Rectal smooth muscle tissue (tissue), 1 donor: ENCODE measurements around the gene RPS8.
"Not testable (repeated sequence)": the region's sequence is repeated elsewhere in the genome, so short reads cannot be mapped to it uniquely, and the experiment has no call there.

Source experiments
- H3K27ac ChIP-seq: one replicate; pipeline ENCODE4 v1.7.0; 2013; ENCODE audit warnings: low read depth, low read length, inconsistent platforms
- H3K27me3 ChIP-seq: one replicate; pipeline ENCODE4 v1.7.0; 2013; ENCODE audit warnings: low read length; ENCODE audit not compliant: control insufficient read depth, insufficient read depth
- H3K36me3 ChIP-seq: one replicate; pipeline ENCODE4 v1.7.0; 2013; ENCODE audit warnings: low read length; ENCODE audit not compliant: control insufficient read depth, insufficient read depth
- H3K4me1 ChIP-seq: one replicate; pipeline ENCODE4 v1.7.0; 2013; ENCODE audit warnings: low read length; ENCODE audit not compliant: control insufficient read depth, insufficient read depth
- H3K4me3 ChIP-seq: one replicate; pipeline ENCODE4 v1.7.0; 2013; ENCODE audit warnings: low read length
- H3K9ac ChIP-seq: one replicate; pipeline ENCODE4 v1.7.0; 2013; ENCODE audit warnings: low read length

RPS8 gene

DNA sequence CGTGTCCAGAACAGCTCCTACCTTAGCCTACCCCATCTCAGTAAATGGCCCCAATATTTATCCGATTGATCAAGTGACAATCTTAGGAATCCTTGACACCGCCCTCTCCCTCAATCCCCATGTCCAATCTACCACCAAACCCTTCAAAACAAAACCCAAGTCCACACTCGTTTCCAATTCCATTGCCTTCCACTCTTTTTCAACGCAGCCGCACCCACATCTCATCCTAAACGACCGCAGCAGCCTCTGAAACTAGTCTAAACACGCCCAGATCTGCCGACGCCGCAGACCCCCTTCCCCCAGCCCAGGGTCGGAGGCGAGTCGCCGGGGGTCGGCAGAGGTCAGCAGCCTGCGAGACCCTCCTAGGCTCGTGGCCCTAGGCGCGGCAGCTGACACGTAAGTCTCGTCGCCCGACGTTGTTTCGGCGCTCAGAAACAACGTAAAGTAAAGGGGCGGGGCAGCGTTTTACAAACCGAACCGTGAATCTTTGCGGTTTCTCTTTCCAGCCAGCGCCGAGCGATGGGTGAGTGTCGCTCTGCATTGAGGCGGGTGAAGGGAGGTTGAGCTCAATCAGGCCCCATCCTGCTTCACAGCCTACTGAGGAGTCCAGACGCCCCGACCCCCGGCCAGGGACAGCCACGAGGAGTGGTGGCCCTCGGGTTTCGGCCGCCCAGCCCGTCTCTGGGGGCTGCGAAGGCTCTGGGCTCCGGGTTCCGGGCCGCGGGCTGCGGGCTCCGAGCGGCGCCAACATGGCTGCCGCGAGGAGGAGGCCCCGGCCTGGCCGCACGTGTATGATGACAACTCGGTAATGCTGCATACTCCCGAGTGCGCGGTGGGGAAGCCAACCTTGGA is at the start of gene RPS8:
TSS of gene RPS8 (plus strand) at position 463 of the 852 bp plus-strand sequence. CDS start at position 520, 57 bp downstream.
- H3K4me1 ChIP-seq: peaks cover 2% of the 10 kb centered on the region

DNA sequence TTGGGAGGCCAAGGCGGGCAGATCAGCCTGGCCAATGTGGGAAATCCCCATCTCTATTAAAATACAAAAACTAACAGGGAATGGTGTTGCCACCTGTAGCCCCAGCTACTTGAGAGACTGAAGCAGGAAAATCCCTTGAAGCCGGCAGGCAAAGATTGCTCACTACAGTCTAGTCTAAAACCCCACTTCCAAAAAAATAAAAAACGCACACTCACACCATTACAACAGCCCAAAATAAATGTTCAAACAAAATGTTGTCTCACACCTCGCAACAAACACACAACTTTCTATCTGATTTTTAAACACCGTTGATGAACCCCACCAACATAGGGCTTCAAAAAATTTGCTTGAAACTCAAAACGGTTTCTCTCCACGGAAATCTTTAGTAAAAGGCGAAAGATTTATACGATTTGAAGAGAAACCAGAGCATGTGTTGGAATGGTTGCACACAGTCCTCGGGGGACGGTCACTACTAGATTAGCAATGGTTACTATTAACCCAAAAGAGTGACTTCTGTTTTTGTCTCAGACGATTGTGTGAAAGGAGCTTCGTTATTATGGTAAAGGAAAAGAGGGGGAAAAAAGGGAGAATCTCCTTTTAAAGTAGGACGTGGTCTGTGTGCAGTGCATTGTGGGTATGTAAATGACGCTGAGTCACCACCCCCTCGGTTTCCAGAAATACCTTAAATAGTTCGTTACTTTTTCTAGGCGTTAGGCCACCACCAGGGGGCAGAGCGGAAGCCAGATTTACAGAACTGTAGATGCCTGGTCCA is 44.4 kb upstream of the RPS8 start, which contains the start of gene RNU5D-1:
TSS of gene RNU5D-1 (minus strand) at position 430 of the 772 bp plus-strand sequence.
- no peaks in the 10 kb centered on the region for H3K36me3 ChIP-seq
- no peak within 1 kb of the TSS for H3K9ac ChIP-seq
- no peaks in the 10 kb centered on the region for H3K27me3 ChIP-seq
- H3K27ac ChIP-seq: peak within 1 kb of the TSS; percentile 82
- H3K4me3 ChIP-seq: peak within 1 kb of the TSS; percentile 32
- H3K4me1 ChIP-seq: peaks cover 4% of the 10 kb centered on the region

More for the DNA sequence above, at the start of gene RPS8:
- Histone ChIP-seq H3K27me3 (no peaks in the 10 kb centered on the region), H3K27ac (peak within 1 kb of the TSS; percentile 100), H3K9ac (peak within 1 kb of the TSS; percentile 99), H3K36me3 (peaks cover 7% of the 10 kb centered on the region), H3K4me3 (peak within 1 kb of the TSS; percentile 81)

DNA sequence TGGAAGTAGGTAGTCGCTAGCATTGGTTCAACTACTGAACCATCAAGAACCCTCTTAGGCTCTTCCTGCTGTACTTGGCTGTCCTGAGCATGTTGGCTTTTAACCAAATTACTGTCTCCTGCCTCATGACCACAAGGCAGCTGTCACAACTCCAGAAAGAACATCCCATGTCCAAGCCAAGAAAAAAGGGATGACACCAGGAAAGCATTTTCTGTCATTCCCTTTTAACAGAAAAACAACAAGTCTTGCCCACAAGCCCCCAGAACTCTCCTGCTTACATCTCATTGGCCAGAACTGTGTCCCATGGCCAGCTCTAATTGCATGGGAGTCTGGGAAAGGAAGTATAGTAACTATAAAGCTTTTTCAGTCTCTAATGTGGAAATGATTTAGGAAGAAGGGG is 42.0 kb upstream of the RPS8 start:
- Histone ChIP-seq H3K27me3 (no peaks in the 10 kb centered on the region), H3K27ac (no peak overlapping the region), H3K9ac (no peak overlapping the region), H3K36me3 (no peaks in the 10 kb centered on the region), H3K4me1 (peaks cover 4% of the 10 kb centered on the region), H3K4me3 (no peak overlapping the region)

DNA sequence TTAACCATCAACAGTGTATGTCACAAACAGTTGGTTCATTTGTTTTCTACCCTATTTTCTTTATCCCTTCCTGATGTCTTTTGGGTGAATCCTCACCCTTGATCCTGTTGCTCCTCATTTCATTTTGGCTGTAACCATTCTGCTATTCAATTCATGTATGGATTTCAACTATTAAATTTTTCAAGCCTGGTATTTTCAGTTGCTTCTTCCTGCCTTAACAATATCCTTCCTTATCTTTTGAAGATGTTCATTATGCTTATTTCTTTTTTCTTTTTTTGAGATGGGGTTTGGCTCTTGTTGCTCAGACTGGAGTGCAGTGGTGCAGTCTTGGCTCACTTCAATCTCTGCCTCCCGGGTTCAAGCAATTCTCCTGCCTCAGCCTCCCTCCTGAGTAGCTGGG is 41.6 kb upstream of the RPS8 start:
- H3K27me3 ChIP-seq: no peaks in the 10 kb centered on the region
- peaks cover 4% of the 10 kb centered on the region for H3K4me1 ChIP-seq
- H3K27ac ChIP-seq: no peak overlapping the region
- H3K36me3 ChIP-seq: no peaks in the 10 kb centered on the region
- H3K9ac ChIP-seq: no peak overlapping the region
- H3K4me3 ChIP-seq: no peak overlapping the region

DNA sequence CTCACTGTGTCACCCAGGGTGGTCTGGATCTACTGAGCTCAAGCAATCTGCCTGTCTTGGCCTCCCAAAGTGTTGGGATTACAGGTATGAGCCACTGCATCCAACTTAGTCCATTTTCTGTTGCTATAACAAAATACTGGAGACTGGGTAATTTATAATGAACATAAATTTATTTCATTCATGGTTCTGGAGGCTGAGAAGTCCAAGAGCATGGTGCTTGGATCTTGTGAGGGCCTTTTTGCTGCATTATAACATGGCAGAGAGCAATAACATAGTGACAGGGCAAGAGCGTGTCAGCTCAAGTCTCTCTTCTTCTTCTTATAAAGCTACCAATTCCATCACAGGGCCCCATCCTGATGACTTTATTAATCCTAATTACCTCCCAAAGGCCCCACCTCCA is 39.3 kb upstream of the RPS8 start:
- H3K4me3 ChIP-seq: no peak overlapping the region

DNA sequence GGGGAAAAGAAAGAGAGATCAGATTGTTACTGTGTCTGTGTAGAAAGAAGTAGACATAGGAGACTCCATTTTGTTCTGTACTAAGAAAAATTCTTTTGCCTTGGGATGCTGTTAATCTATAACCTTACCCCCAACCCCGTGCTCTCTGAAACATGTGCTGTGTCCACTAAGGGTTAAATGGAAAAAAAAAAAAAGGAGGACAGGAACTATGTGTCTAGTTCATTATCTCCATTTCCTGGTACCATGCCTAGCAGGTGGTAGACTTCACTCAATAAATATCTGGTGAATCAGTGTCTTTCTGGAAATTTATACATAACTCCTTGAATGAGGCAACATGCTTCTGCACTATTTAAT is 36.4 kb upstream of the RPS8 start:
- Histone ChIP-seq H3K27ac (peak overlapping the region; percentile 86), H3K4me3 (peak overlapping the region; percentile 66)
- not testable (repeated sequence) for H3K4me1 ChIP-seq, H3K27me3 ChIP-seq, H3K36me3 ChIP-seq, H3K9ac ChIP-seq

More for the DNA sequence above, 39.3 kb upstream of the RPS8 start:
- Histone ChIP-seq H3K4me1 (peaks cover 4% of the 10 kb centered on the region), H3K27ac (no peak overlapping the region), H3K9ac (no peak overlapping the region), H3K27me3 (no peaks in the 10 kb centered on the region), H3K36me3 (no peaks in the 10 kb centered on the region)

DNA sequence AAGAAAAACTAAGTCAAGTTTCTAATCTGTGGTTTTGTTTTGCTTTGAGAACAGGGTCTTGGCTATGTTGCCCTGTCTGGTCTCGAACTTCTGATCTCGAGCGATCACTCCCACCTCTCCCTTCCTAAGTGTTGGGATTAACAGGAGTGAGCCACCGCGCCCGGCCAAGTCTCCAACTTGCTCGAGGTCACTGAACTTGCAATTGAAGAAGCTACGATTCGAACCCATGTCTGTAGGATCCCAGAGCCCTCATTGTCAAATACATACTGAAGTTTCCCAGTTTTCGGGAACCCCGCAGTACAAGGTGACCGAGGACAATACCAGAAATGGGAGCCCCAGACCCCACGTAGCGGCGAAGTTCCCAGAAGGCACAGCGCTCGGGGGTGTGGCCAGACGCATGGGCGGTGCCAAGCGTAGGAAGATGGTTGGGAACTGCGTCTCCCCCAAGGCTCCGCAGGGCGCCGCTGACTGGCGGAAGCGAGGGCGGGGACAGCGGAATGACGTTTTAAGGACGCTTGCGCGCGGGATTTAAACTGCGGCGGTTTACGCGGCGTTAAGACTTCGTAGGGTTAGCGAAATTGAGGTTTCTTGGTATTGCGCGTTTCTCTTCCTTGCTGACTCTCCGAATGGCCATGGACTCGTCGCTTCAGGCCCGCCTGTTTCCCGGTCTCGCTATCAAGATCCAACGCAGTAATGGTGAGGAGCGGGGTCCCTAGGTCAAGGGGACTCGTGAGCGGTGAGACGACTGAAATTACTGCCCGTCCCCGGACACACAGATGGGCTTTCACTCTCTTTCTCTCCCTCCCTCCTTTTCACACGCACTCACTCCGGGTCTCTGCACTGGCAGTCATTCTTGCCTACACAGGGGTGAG is 35.8 kb upstream of the RPS8 start, which contains the start of gene KIF2C:
TSS of gene KIF2C (plus strand) at position 531 of the 872 bp plus-strand sequence. CDS start at position 627, 96 bp downstream.
- Histone ChIP-seq H3K27ac (peak within 1 kb of the TSS; percentile 86), H3K4me3 (peak within 1 kb of the TSS; percentile 73), H3K9ac (peak within 1 kb of the TSS; percentile 58), H3K4me1 (peaks cover 4% of the 10 kb centered on the region), H3K36me3 (no peaks in the 10 kb centered on the region), H3K27me3 (no peaks in the 10 kb centered on the region)

DNA sequence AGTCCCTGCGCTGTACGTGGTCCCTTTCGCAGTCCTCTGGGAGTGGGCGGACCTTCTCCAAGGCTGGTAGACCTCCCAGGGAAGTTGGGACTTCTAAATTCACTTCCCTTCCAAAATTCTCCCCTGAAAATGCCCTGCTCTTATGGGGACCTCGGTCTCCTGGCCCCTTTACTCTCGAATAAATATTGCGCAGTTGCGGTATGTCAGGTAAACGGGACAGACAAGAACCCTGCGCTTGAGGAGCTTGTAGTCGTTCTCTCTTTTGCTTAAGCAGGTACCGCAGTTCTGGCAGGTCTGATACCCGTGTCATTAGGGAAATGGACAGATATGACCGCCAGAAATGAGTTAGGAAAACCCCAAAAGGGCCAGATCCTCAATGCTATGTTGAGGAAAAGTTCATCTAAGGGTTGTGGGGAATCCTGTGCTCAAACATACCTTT is 35.1 kb upstream of the RPS8 start:
- Histone ChIP-seq H3K27ac (no peak overlapping the region), H3K9ac (peak overlapping the region; percentile 58)

DNA sequence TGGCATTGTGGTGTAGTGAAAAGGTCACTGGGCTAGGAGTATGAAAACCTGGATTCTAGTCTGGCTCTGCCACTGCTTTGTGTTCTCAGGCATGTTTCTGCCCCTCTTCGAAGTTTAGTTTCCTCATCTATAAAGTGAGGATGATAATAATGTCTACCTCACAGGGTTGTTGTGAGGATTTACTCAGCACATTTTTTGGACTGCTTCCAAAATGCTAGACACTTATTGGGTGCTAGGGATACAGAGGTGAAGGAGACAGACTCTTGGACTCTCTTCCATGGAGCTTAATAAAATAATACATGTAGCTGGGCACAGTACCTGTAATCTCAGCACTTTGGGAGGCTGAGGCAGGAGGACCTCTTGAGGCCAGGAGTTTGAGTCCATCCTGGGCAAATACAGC is 32.1 kb upstream of the RPS8 start:
- no peak overlapping the region for H3K27ac ChIP-seq
- H3K4me3 ChIP-seq: no peak overlapping the region
- H3K4me1 ChIP-seq: peaks cover 4% of the 10 kb centered on the region

More for the DNA sequence above, 35.1 kb upstream of the RPS8 start:
- Histone ChIP-seq H3K36me3 (no peaks in the 10 kb centered on the region), H3K4me1 (peaks cover 4% of the 10 kb centered on the region), H3K4me3 (peak overlapping the region; percentile 73), H3K27me3 (no peaks in the 10 kb centered on the region)

DNA sequence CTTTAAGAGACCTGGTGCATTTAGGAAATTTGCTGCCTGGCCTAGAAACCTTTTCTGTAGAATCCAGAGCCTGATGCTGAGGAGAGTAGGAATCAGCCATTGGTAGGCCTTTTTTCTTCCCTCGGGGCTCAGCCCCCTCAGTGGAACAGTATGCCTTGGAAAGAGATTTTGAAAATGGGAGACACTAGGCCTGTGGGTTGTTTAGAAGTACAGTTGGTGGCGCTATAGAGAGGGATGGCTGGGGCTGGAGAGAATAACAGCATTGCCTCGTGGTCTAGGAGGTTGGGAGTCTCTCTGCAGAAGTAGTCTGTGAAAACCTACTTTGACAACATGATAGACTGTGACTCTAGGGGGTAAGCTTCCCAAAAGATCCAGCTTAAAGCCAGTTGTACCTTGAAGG is 27.5 kb upstream of the RPS8 start:
- H3K4me3 ChIP-seq: no peak overlapping the region
- no peaks in the 10 kb centered on the region for H3K36me3 ChIP-seq
- no peak overlapping the region for H3K9ac ChIP-seq
- H3K27me3 ChIP-seq: no peaks in the 10 kb centered on the region
- no peaks in the 10 kb centered on the region for H3K4me1 ChIP-seq
- H3K27ac ChIP-seq: no peak overlapping the region

More for the DNA sequence above, 32.1 kb upstream of the RPS8 start:
- no peaks in the 10 kb centered on the region for H3K36me3 ChIP-seq
- H3K9ac ChIP-seq: no peak overlapping the region
- H3K27me3 ChIP-seq: no peaks in the 10 kb centered on the region

DNA sequence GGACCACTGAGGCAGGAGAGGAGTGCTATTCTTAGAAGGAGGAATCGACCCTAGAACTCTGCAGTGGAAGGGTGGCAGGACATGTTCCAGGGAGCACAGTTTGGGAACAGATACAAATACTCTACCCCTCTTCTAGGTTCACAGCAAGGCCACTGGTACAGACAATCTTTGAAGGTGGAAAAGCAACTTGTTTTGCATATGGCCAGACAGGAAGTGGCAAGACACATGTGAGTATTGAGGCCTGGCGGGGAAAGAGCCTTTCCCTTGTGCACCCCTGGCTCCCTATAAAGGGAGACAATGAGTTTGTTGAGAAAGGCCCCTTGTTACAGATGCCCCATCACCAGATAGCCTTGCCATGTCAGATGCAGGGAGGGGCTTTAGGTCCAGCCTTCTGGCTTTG is 17.9 kb upstream of the RPS8 start:
- no peaks in the 10 kb centered on the region for H3K36me3 ChIP-seq
- no peaks in the 10 kb centered on the region for H3K4me1 ChIP-seq
- no peak overlapping the region for H3K27ac ChIP-seq
- no peak overlapping the region for H3K4me3 ChIP-seq
- H3K9ac ChIP-seq: no peak overlapping the region
- no peaks in the 10 kb centered on the region for H3K27me3 ChIP-seq

DNA sequence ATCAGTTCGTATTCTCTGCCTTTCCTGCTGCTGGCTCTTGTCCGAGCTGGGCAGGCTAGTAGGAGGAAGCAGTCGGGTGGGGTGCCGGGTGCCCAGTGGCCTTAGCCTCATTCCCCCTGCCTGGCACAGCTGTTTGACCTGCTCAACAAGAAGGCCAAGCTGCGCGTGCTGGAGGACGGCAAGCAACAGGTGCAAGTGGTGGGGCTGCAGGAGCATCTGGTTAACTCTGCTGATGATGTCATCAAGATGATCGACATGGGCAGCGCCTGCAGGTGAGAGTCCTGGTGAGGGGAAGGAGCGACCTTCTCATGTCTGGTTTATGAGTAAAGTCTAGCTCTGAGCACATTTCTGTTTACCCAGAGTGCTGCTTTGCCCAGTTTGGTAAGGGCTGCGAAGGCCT is 16.3 kb upstream of the RPS8 start:
- H3K4me1 ChIP-seq: no peaks in the 10 kb centered on the region
- no peak overlapping the region for H3K27ac ChIP-seq
- H3K36me3 ChIP-seq: no peaks in the 10 kb centered on the region
- no peaks in the 10 kb centered on the region for H3K27me3 ChIP-seq
- H3K4me3 ChIP-seq: no peak overlapping the region
- H3K9ac ChIP-seq: no peak overlapping the region
